Vagina (tissue), 2 donors: Measurements from ENCODE around the gene CYP46A1. TPM values are rescaled to one million over a fixed set of nuclear protein-coding genes. Genes with fewer than 3 reads are reported as not detected.
A peak's percentile ranks its signal among the peaks of the same experiment; 100 is the strongest.

Experiments used
- DNase-seq, 2 donors: peaks; one replicate each; pipeline ENCODE4 v3.0.0-alpha.2; 2017; ENCODE audit errors: extremely low spot score in 2 of 2
- H3K27ac ChIP-seq: fragments of 200-600 bp; sonication (generic); one replicate; pipeline ENCODE4 v1.5.1; 2019
- H3K27me3 ChIP-seq: fragments of 200-600 bp; sonication (generic); one replicate; pipeline ENCODE4 v1.5.1; 2019
- H3K36me3 ChIP-seq, 2 donors: fragments of 200-600 bp; sonication (generic); one replicate each; pipeline ENCODE4 v1.5.1; 2017 to 2019
- H3K4me1 ChIP-seq: fragments of 200-600 bp; sonication (generic); one replicate; pipeline ENCODE4 v1.5.1; 2019
- H3K4me3 ChIP-seq, 2 donors: fragments of 200-600 bp; sonication (generic); 1 replicate in 1 of 2; 2 replicates in 1 of 2; pipeline ENCODE4 v1.5.1; 2016 to 2019
- H3K9me3 ChIP-seq: fragments of 200-600 bp; sonication (generic); one replicate; pipeline ENCODE4 v1.5.1; 2019
- CTCF ChIP-seq, 3 experiments: fragments of 450-650 bp in 2 of 3; fragments of 200-600 bp in 1 of 3; sonication (generic) in 1 of 3; IDR thresholded peaks; one replicate each; pipeline ENCODE4 v1.5.1; 2017 to 2019; ENCODE audit warnings: antibody characterized with exemption in 3 of 3, mild to moderate bottlenecking in 2 of 3, moderate library complexity in 2 of 3
- POLR2A ChIP-seq, 2 donors: fragments of 450-650 bp; IDR thresholded peaks; one replicate each; pipeline ENCODE4 v1.6.1; 2017; ENCODE audit warnings: antibody characterized with exemption in 2 of 2, mild to moderate bottlenecking in 2 of 2, moderate library complexity in 2 of 2
- POLR2AphosphoS5 ChIP-seq, 2 donors: sonication (generic); formaldehyde crosslinking; IDR thresholded peaks; one replicate each; pipeline ENCODE4 v1.9.0; 2017; ENCODE audit warnings: antibody characterized with exemption in 2 of 2, mild to moderate bottlenecking in 2 of 2, low read depth in 1 of 2; ENCODE audit not compliant: insufficient read depth in 1 of 2
- intact Hi-C: fragments of 100-400 bp; cut with DNase I; formaldehyde crosslinking; loops from one replicate; pipeline ENCODE4 v1.15.1; 2023
- total RNA-seq: library from RNA; depleted of rRNA; stranded (reverse); fragments of >200 nt; gene quantifications from one replicate; pipeline ENCODE4 v1.2.3, GENCODE V29; 2016

The CYP46A1 gene
- total RNA-seq, 1 donor from 2014 or later = 1.2 TPM

GRCh38 chr14:99737451-99737951 lies 53.4 kb downstream of the CYP46A1 start:
- intact Hi-C loops = no loop called here
- no peaks in the 10 kb centered on the region for H3K36me3 ChIP-seq
- TF ChIP-seq POLR2AphosphoS5 (IDR thresholded peaks at IDR 0.05; ENCODE audit: insufficient read depth in 1 of 2, low read depth in 1 of 2) (no peak), POLR2A (IDR thresholded peaks at IDR 0.05) (no peak), CTCF (IDR thresholded peaks at IDR 0.05) (no peak)
- H3K4me1 ChIP-seq = peaks cover 21% of the 10 kb centered on the region
- no peaks in the 10 kb centered on the region for H3K27me3 ChIP-seq
- H3K27ac ChIP-seq = peak overlapping the region; percentile 61
- peak overlapping the region; percentile 46 to 55 for H3K4me3 ChIP-seq
- no peak for DNase-seq
- H3K9me3 ChIP-seq = no peaks in the 10 kb centered on the region

GRCh38 chr14:99737956-99738667 lies 54.0 kb downstream of the CYP46A1 start:
- TF ChIP-seq POLR2AphosphoS5 (IDR thresholded peaks at IDR 0.05; ENCODE audit: insufficient read depth in 1 of 2, low read depth in 1 of 2) (peak in 1 of 2 donors; percentile 11), CTCF (IDR thresholded peaks at IDR 0.05) (no peak)
- H3K36me3 ChIP-seq = no peaks in the 10 kb centered on the region
- no peak for DNase-seq
- no peaks in the 10 kb centered on the region for H3K9me3 ChIP-seq
- peak overlapping the region; percentile 61 for H3K27ac ChIP-seq
- no peaks in the 10 kb centered on the region for H3K27me3 ChIP-seq
- intact Hi-C loops = no loop called here
- H3K4me1 ChIP-seq = peaks cover 21% of the 10 kb centered on the region
- peak overlapping the region; percentile 46 to 55 for H3K4me3 ChIP-seq

- Histone ChIP-seq H3K4me1 (peaks cover 28% of the 10 kb centered on the region), H3K4me3 (no peak overlapping the region)
Observed at GRCh38 chr14:99740411-99740810, 56.3 kb downstream of the CYP46A1 start.

GRCh38 chr14:99741227-99741976 lies 57.3 kb downstream of the CYP46A1 start:
- no peak for DNase-seq
- Histone ChIP-seq H3K4me1 (peaks cover 38% of the 10 kb centered on the region), H3K36me3 (no peaks in the 10 kb centered on the region), H3K9me3 (no peaks in the 10 kb centered on the region), H3K27me3 (no peaks in the 10 kb centered on the region), H3K4me3 (no peak overlapping the region), H3K27ac (no peak overlapping the region)
- TF ChIP-seq CTCF (IDR thresholded peaks at IDR 0.05) = no peak
- intact Hi-C loops = no loop called here

More at GRCh38 chr14:99740411-99740810, 56.3 kb downstream of the CYP46A1 start:
- no peak for DNase-seq
- no peaks in the 10 kb centered on the region for H3K27me3 ChIP-seq
- no peak overlapping the region for H3K27ac ChIP-seq
- intact Hi-C loops = no loop called here
- no peaks in the 10 kb centered on the region for H3K36me3 ChIP-seq
- H3K9me3 ChIP-seq = no peaks in the 10 kb centered on the region
- no peak for TF ChIP-seq POLR2A (IDR thresholded peaks at IDR 0.05)
- no peak for TF ChIP-seq CTCF (IDR thresholded peaks at IDR 0.05)
- no peak for TF ChIP-seq POLR2AphosphoS5 (IDR thresholded peaks at IDR 0.05; ENCODE audit: insufficient read depth in 1 of 2, low read depth in 1 of 2)

GRCh38 chr14:99742074-99742473 lies 58.0 kb downstream of the CYP46A1 start:
- Histone ChIP-seq H3K27me3 (no peaks in the 10 kb centered on the region), H3K27ac (no peak overlapping the region), H3K4me1 (peaks cover 38% of the 10 kb centered on the region), H3K9me3 (no peaks in the 10 kb centered on the region), H3K4me3 (no peak overlapping the region), H3K36me3 (no peaks in the 10 kb centered on the region)
- intact Hi-C loops = no loop called here
- TF ChIP-seq POLR2A (IDR thresholded peaks at IDR 0.05) (no peak), CTCF (IDR thresholded peaks at IDR 0.05) (no peak), POLR2AphosphoS5 (IDR thresholded peaks at IDR 0.05; ENCODE audit: insufficient read depth in 1 of 2, low read depth in 1 of 2) (no peak)
- DNase-seq = no peak
